SK-N-SH (cell line): ENCODE measurements around the gene KRTAP4-9. TPM values are rescaled to one million over a fixed set of nuclear protein-coding genes. Genes with fewer than 3 reads are reported as not detected.
"Not testable (repeated sequence)": the region's sequence is repeated elsewhere in the genome, so short reads cannot be mapped to it uniquely, and the experiment has no call there.

Source experiments
- CTCF ChIA-PET: fragments of 300-600, 350-600 bp; formaldehyde crosslinking; extraction: SDS; loops from one replicate; lab custom pipeline; 2021; lab: Yijun Ruan, JAX
- POLR2A ChIA-PET: fragments of 350-600 bp; sonication (Branson Sonifier 250); formaldehyde crosslinking; extraction: SDS; loops from one replicate; lab custom pipeline; 2020; ENCODE audit warnings: antibody characterized with exemption, inconsistent platforms; lab: Yijun Ruan, JAX
- DNase-seq: peaks from one replicate; pipeline ENCODE4 v3.0.0; 2012
- H2AFZ ChIP-seq: fragments of 200-600 bp; sonication (generic); 2 replicates; pipeline ENCODE4 v1.8.1; 2016; ENCODE audit warnings: antibody characterized with exemption, mild to moderate bottlenecking, low read depth
- H3F3A ChIP-seq: fragments of 200-600 bp; sonication (generic); replicated peaks from 2 replicates; pipeline ENCODE3; 2016; ENCODE audit warnings: antibody characterized with exemption, mild to moderate bottlenecking; ENCODE audit not compliant: insufficient read depth
- H3K27ac ChIP-seq, 2 experiments: fragments of 200-500 bp in 1 of 2; fragments of 200-600 bp in 1 of 2; sonication (Bioruptor generic) in 1 of 2; sonication (generic), shearing (Covaris generic) in 1 of 2; 2 replicates each; pipeline versions ENCODE4 v1.5.1 to v1.6.1; 2014 to 2016; ENCODE audit warnings: low read depth in 2 of 2, inconsistent platforms in 1 of 2, low read length in 1 of 2, mild to moderate bottlenecking in 1 of 2, mixed read lengths in 1 of 2
- H3K27me3 ChIP-seq: fragments of 200-600 bp; sonication (generic), shearing (Covaris generic); 2 replicates; pipeline ENCODE4 v1.6.1; 2016; ENCODE audit warnings: mixed run types; ENCODE audit not compliant: insufficient read depth
- H3K36me3 ChIP-seq, 2 experiments: fragments of 200-500 bp in 1 of 2; fragments of 200-600 bp in 1 of 2; sonication (Bioruptor generic) in 1 of 2; sonication (generic) in 1 of 2; replicated peaks in 1 of 2; 2 replicates each; pipeline versions ENCODE3 to v1.5.1; 2014 to 2016; ENCODE audit warnings: low read length in 1 of 2, mild to moderate bottlenecking in 1 of 2; ENCODE audit not compliant: insufficient read depth in 2 of 2, control insufficient read depth in 1 of 2
- H3K4me1 ChIP-seq, 2 experiments: fragments of 200-500 bp in 1 of 2; fragments of 200-600 bp in 1 of 2; sonication (Bioruptor generic) in 1 of 2; sonication (generic), shearing (Covaris generic) in 1 of 2; 2 replicates each; pipeline versions ENCODE4 v1.5.1 to v1.6.1; 2014 to 2016; ENCODE audit warnings: low read depth in 1 of 2, low read length in 1 of 2, mixed run types in 1 of 2; ENCODE audit not compliant: insufficient read depth in 2 of 2, control insufficient read depth in 1 of 2
- H3K4me2 ChIP-seq: fragments of 200-600 bp; sonication (generic), shearing (Covaris generic); 2 replicates; pipeline ENCODE4 v1.6.1; 2017; ENCODE audit warnings: mixed run types
- H3K4me3 ChIP-seq, 2 experiments: fragments of 200-500 bp in 1 of 2; fragments of 200-600 bp in 1 of 2; sonication (Bioruptor generic) in 1 of 2; sonication (generic), shearing (Covaris generic) in 1 of 2; 2 replicates each; pipeline versions ENCODE4 v1.5.1 to v1.8.1; 2014 to 2016; ENCODE audit warnings: low read depth in 2 of 2, inconsistent platforms in 1 of 2, low read length in 1 of 2, mild to moderate bottlenecking in 1 of 2, mixed read lengths in 1 of 2, moderate library complexity in 1 of 2
- H3K79me2 ChIP-seq: fragments of 200-600 bp; sonication (generic); 2 replicates; pipeline ENCODE4 v1.8.1; 2017; ENCODE audit warnings: mild to moderate bottlenecking; ENCODE audit not compliant: insufficient read depth
- H3K9ac ChIP-seq: fragments of 200-600 bp; sonication (generic); 2 replicates; pipeline ENCODE4 v1.6.1; 2017; ENCODE audit warnings: mixed run types
- H3K9me2 ChIP-seq: fragments of 200-600 bp; sonication (generic); 2 replicates; pipeline ENCODE4 v1.6.1; 2017; ENCODE audit warnings: mixed run types
- H3K9me3 ChIP-seq: fragments of 200-600 bp; sonication (generic); 2 replicates; pipeline ENCODE4 v1.6.1; 2017; ENCODE audit warnings: mixed run types, mild to moderate bottlenecking, moderate library complexity
- H4K20me1 ChIP-seq: fragments of 200-600 bp; sonication (generic); 2 replicates; pipeline ENCODE4 v1.6.1; 2017; ENCODE audit warnings: mild to moderate bottlenecking, mixed run types; ENCODE audit not compliant: insufficient read depth
- GABPA ChIP-seq: IDR thresholded peaks from 2 replicates; pipeline ENCODE4 v1.4.0; 2012; ENCODE audit warnings: low read depth, mild to moderate bottlenecking
- GATA2 ChIP-seq: sonication (generic); formaldehyde crosslinking; IDR thresholded peaks from 2 replicates; pipeline ENCODE4 v1.5.0; 2020; ENCODE audit warnings: mild to moderate bottlenecking, missing genetic modification reagents
- MXI1 ChIP-seq: IDR thresholded peaks from 2 replicates; pipeline ENCODE4 v1.6.1; 2012; ENCODE audit warnings: mild to moderate bottlenecking, low read depth, low read length, improper control_type of control experiment
- NFIC ChIP-seq: IDR thresholded peaks from 2 replicates; pipeline ENCODE4 v1.4.0; 2012; ENCODE audit warnings: borderline replicate concordance
- RAD21 ChIP-seq: IDR thresholded peaks from 2 replicates; pipeline ENCODE4 v1.6.1; 2012; ENCODE audit warnings: mild to moderate bottlenecking, low read length
- RXRA ChIP-seq: IDR thresholded peaks from 2 replicates; pipeline ENCODE4 v1.4.0; 2012; ENCODE audit warnings: low read depth, mild to moderate bottlenecking, borderline replicate concordance
- TCF12 ChIP-seq: IDR thresholded peaks from 2 replicates; pipeline ENCODE4 v1.4.0; 2012
- WGBS: methylation state at CpG from one replicate; pipeline ENCODE4 v1.1.6; 2017; ENCODE audit warnings: low lambda C conversion rate; 5-methylcytosine and 5-hydroxymethylcytosine counted together
- polyA plus RNA-seq, 3 experiments: library from polyadenylated mRNA; depleted of rRNA; stranded (reverse); fragments of >200 nt; gene quantifications; 2 replicates each; pipeline ENCODE4 v1.2.3, GENCODE V29; 2012
- TF ChIP-seq, protein P1 (sequence below): fragments of 150-350 bp; IDR thresholded peaks from 2 replicates; pipeline ENCODE4 v1.6.1; 2017; ENCODE audit warnings: antibody characterized with exemption, low read length, low read depth, borderline replicate concordance
- TF ChIP-seq, protein P2 (sequence below): fragments of 200-600 bp; sonication (generic); IDR thresholded peaks from 2 replicates; pipeline ENCODE4 v1.6.1; 2017; ENCODE audit warnings: antibody characterized with exemption, mild to moderate bottlenecking, moderate library complexity
- TF ChIP-seq, protein P3 (sequence below): IDR thresholded peaks from 2 replicates; pipeline ENCODE4 v1.4.0; 2012; ENCODE audit warnings: low read depth, borderline replicate concordance
- TF ChIP-seq, protein P4 (sequence below): IDR thresholded peaks from 2 replicates; pipeline ENCODE4 v1.4.0; 2012; ENCODE audit warnings: low read depth

Gene KRTAP4-9
- polyA plus RNA-seq, 1 of the 3 experiments (the other 2 are of a cell fraction): not detected

DNA sequence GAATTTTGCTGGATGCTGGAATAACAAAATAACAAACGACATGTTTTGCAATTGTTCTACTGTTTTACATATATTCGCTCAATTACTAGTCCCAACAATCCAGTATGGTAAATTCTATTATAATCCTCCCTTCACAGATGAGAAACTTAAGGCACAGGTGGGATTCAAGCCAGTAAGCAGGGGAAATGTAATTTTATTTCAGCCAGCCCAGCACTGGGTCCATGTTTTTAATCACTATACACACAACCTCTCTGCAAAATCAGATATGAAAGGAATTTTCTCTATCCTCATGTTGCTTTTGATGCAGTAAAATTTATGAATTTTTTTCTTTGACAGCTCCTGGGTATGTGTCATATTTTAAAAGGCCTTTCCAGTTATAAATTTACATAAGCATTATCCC, 40.1 kb downstream of the KRTAP4-9 start:
- no peak overlapping the region for H3K4me2 ChIP-seq
- no peaks in the 10 kb centered on the region for H3K4me1 ChIP-seq
- no peaks in the 10 kb centered on the region for H3F3A ChIP-seq
- no peaks in the 10 kb centered on the region for H3K79me2 ChIP-seq
- TF ChIP-seq, protein P1, sequence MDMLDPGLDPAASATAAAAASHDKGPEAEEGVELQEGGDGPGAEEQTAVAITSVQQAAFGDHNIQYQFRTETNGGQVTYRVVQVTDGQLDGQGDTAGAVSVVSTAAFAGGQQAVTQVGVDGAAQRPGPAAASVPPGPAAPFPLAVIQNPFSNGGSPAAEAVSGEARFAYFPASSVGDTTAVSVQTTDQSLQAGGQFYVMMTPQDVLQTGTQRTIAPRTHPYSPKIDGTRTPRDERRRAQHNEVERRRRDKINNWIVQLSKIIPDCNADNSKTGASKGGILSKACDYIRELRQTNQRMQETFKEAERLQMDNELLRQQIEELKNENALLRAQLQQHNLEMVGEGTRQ: no peak
- H3K27ac ChIP-seq: no peak overlapping the region
- 0 out of 2 replicates have a peak, but pooled peaks cover 4% of the 10 kb centered on the region for H3K27me3 ChIP-seq
- H3K9ac ChIP-seq: no peak overlapping the region
- H4K20me1 ChIP-seq: no peaks in the 10 kb centered on the region
- H3K9me3 ChIP-seq: 0 out of 2 replicates have a peak, but pooled peaks cover 5% of the 10 kb centered on the region
- 9% methylated on average over 2 of the region's 2 CpGs for WGBS
- H3K9me2 ChIP-seq: no peaks in the 10 kb centered on the region
- H3K36me3 ChIP-seq: no peaks in the 10 kb centered on the region
- H3K4me3 ChIP-seq: no peak overlapping the region
- no peak for DNase-seq
- ChIA-PET POLR2A (no interaction called here), CTCF (no interaction called here)
- no peak overlapping the region for H2AFZ ChIP-seq

DNA sequence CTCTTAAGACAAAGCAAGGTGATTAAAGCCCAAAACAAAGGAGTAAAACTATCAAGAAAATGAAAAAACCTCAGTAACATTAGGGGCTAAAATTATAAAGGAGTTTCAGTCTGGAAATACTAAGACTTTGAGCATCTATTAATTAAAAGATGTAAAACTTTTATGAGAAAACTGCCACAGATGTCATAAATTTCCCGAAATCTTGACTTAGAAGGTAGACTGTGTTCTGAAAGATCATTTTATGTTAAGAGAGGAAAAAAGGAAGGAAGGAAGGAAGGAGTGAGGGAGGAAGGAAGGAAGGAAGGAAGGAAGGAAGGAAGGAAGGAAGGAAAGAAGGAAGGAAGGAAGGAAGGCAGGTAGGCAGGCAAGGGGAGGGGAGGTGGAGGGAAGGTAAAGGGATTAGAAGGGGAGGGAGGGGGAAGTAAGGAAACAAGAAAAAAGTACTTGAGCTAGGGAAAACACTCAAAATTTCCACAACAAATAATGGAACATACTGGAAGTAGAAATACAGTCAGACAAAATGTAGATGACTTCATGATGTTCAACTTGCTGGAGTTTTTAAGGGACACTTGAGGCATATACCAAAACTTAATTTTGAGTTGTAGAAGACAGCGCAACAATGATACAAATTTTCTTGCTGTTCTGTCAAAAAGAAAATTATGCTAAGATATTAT, 42.5 kb downstream of the KRTAP4-9 start:
- 26% methylated on average over 2 of the region's 2 CpGs for WGBS
- H2AFZ ChIP-seq: no peak overlapping the region
- H3K27me3 ChIP-seq: 0 out of 2 replicates have a peak, but pooled peaks cover 4% of the 10 kb centered on the region
- no peak overlapping the region for H3K4me3 ChIP-seq
- TF ChIP-seq, protein P2, sequence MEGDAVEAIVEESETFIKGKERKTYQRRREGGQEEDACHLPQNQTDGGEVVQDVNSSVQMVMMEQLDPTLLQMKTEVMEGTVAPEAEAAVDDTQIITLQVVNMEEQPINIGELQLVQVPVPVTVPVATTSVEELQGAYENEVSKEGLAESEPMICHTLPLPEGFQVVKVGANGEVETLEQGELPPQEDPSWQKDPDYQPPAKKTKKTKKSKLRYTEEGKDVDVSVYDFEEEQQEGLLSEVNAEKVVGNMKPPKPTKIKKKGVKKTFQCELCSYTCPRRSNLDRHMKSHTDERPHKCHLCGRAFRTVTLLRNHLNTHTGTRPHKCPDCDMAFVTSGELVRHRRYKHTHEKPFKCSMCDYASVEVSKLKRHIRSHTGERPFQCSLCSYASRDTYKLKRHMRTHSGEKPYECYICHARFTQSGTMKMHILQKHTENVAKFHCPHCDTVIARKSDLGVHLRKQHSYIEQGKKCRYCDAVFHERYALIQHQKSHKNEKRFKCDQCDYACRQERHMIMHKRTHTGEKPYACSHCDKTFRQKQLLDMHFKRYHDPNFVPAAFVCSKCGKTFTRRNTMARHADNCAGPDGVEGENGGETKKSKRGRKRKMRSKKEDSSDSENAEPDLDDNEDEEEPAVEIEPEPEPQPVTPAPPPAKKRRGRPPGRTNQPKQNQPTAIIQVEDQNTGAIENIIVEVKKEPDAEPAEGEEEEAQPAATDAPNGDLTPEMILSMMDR: no peak
- TF ChIP-seq, protein P3, sequence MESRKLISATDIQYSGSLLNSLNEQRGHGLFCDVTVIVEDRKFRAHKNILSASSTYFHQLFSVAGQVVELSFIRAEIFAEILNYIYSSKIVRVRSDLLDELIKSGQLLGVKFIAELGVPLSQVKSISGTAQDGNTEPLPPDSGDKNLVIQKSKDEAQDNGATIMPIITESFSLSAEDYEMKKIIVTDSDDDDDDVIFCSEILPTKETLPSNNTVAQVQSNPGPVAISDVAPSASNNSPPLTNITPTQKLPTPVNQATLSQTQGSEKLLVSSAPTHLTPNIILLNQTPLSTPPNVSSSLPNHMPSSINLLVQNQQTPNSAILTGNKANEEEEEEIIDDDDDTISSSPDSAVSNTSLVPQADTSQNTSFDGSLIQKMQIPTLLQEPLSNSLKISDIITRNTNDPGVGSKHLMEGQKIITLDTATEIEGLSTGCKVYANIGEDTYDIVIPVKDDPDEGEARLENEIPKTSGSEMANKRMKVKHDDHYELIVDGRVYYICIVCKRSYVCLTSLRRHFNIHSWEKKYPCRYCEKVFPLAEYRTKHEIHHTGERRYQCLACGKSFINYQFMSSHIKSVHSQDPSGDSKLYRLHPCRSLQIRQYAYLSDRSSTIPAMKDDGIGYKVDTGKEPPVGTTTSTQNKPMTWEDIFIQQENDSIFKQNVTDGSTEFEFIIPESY: no peak
- TF ChIP-seq, protein P4, sequence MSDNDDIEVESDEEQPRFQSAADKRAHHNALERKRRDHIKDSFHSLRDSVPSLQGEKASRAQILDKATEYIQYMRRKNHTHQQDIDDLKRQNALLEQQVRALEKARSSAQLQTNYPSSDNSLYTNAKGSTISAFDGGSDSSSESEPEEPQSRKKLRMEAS: no peak
- TF ChIP-seq GABPA (no peak), NFIC (no peak), MXI1 (no peak), RAD21 (no peak), TCF12 (no peak), RXRA (no peak), GATA2 (CRISPR knock-in tag) (no peak)
- TF ChIP-seq, all 33 proteins: peak for 0
- DNase-seq: no peak
- H3K9me2 ChIP-seq: no peaks in the 10 kb centered on the region
- no peaks in the 10 kb centered on the region for H3K4me1 ChIP-seq
- POLR2A ChIA-PET: no interaction called here
- no peaks in the 10 kb centered on the region for H3K36me3 ChIP-seq
- H3K9ac ChIP-seq: no peak overlapping the region
- CTCF ChIA-PET: no interaction called here
- H3K79me2 ChIP-seq: no peaks in the 10 kb centered on the region
- no peaks in the 10 kb centered on the region for H3F3A ChIP-seq
- H3K27ac ChIP-seq: no peak overlapping the region
- H3K9me3 ChIP-seq: 0 out of 2 replicates have a peak, but pooled peaks cover 5% of the 10 kb centered on the region
- no peak overlapping the region for H3K4me2 ChIP-seq
- no peaks in the 10 kb centered on the region for H4K20me1 ChIP-seq

DNA sequence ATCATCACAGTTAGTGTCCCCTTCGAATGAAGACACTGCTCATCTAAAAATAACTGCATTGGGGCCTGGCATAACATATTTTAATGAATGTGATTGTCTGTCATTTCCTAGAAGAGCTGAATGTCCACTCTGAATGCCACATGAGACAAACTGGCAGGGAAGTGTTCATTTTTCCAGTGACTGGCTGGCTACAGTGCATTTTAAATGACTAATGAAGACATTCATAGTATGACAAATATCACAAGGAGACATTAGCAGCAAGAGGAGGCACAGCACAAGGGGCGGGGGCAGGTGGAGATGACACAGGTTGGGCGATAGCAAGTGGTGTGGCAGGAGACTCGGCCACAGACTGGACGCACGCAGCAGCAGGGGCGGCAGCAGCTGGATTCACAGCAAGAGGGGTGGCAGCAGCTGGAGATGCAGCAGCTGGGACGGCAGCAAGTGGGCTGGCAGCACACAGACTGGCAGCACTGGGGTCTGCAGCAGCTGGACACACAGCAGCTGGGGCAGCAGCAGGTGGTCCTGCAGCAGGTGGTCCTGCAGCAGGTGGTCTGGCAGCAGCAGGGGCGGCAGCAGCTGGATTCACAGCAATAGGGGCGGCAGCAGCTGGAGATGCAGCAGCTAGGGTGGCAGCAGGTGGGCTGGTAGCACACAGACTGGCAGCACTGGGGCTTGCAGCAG, 43.9 kb downstream of the KRTAP4-9 start:
- H3K36me3 ChIP-seq, H3F3A ChIP-seq, H3K27ac ChIP-seq, H4K20me1 ChIP-seq, POLR2A ChIA-PET, H3K4me3 ChIP-seq, CTCF ChIA-PET, DNase-seq, H3K79me2 ChIP-seq, H3K9me3 ChIP-seq, H2AFZ ChIP-seq, H3K4me1 ChIP-seq, H3K9ac ChIP-seq, H3K4me2 ChIP-seq, H3K9me2 ChIP-seq, H3K27me3 ChIP-seq: not testable (repeated sequence)
- WGBS: 6% methylated on average over 7 of the region's 10 CpGs
